CD4-positive, alpha-beta T cell (primary cell): ENCODE results near the gene ADGRG2. TPM values are rescaled to one million over a fixed set of nuclear protein-coding genes. Genes with fewer than 3 reads are reported as not detected.

Experiments
- ATAC-seq: fragments of 200-7000 bp; cut with Tn5 transposase; one replicate; pipeline ENCODE4 v1.10.0; 2022; ENCODE audit warnings: mild to moderate bottlenecking; ENCODE audit not compliant: poor library complexity
- CTCF ChIA-PET: fragments of 350-600 bp; sonication (Branson Sonifier 250); formaldehyde crosslinking; loops from one replicate; lab custom pipeline; 2021; ENCODE audit warnings: antibody characterized with exemption, inconsistent platforms; lab: Charles Lee
- POLR2A ChIA-PET: fragments of 350-600 bp; sonication (Branson Sonifier 250); formaldehyde crosslinking; loops from one replicate; lab custom pipeline; 2021; ENCODE audit warnings: antibody characterized with exemption, inconsistent platforms; lab: Charles Lee
- DNase-seq, 14 experiments: peaks; one replicate each; pipeline ENCODE4 v3.0.0-alpha.2; 2013 to 2020; ENCODE audit warnings: mixed read lengths in 2 of 14
- H3K27ac ChIP-seq, 2 donors: one replicate each; pipeline versions ENCODE4 v1.5.1 to v1.7.0; 2013; ENCODE audit warnings: low read length in 2 of 2, low read depth in 1 of 2, mild to moderate bottlenecking in 1 of 2
- H3K27me3 ChIP-seq, 2 experiments: 1 replicate in 1 of 2; 2 replicates in 1 of 2; pipeline versions ENCODE4 v1.6.1 to v1.7.0; 2013; ENCODE audit warnings: low read length in 2 of 2, control low read depth in 1 of 2, mild to moderate bottlenecking in 1 of 2, moderate library complexity in 1 of 2; ENCODE audit not compliant: insufficient read depth in 2 of 2, control insufficient read depth in 1 of 2
- H3K36me3 ChIP-seq: one replicate; pipeline ENCODE4 v1.6.1; 2013; ENCODE audit warnings: low read length, control low read depth; ENCODE audit not compliant: insufficient read depth
- H3K4me1 ChIP-seq: one replicate; pipeline ENCODE4 v1.6.1; 2013; ENCODE audit warnings: low read length, control low read depth; ENCODE audit not compliant: insufficient read depth
- H3K4me3 ChIP-seq: one replicate; pipeline ENCODE4 v1.5.1; 2013; ENCODE audit warnings: mild to moderate bottlenecking, low read length, moderate library complexity
- H3K9me3 ChIP-seq, 2 experiments: 1 replicate in 1 of 2; 2 replicates in 1 of 2; pipeline versions ENCODE4 v1.6.1 to v1.7.0; 2013; ENCODE audit warnings: low read length in 2 of 2, mild to moderate bottlenecking in 2 of 2, control low read depth in 1 of 2, moderate library complexity in 1 of 2; ENCODE audit not compliant: control insufficient read depth in 1 of 2, insufficient read depth in 1 of 2
- H3K27ac Mint-ChIP-seq: one replicate; pipeline ENCODE4 v1.8.0; 2020; ENCODE audit warnings: mixed read lengths
- H3K27me3 Mint-ChIP-seq: one replicate; pipeline ENCODE4 v1.8.0; 2021; ENCODE audit warnings: mixed read lengths
- H3K36me3 Mint-ChIP-seq: one replicate; pipeline ENCODE4 v1.8.0; 2021; ENCODE audit warnings: low read depth, mixed read lengths
- H3K4me1 Mint-ChIP-seq: one replicate; pipeline ENCODE4 v1.8.0; 2021; ENCODE audit warnings: low read depth, mixed read lengths
- H3K4me3 Mint-ChIP-seq: one replicate; pipeline ENCODE4 v1.8.0; 2020; ENCODE audit warnings: mild to moderate bottlenecking, mixed read lengths
- H3K9me3 Mint-ChIP-seq: one replicate; pipeline ENCODE4 v1.8.0; 2020; ENCODE audit warnings: mixed read lengths
- intact Hi-C, 2 experiments: fragments of 100-400 bp; cut with DNase I in 1 of 2; cut with micrococcal nuclease in 1 of 2; formaldehyde crosslinking; loops; one replicate each; pipeline versions ENCODE4 v1.15.1 to v1.9.0; 2023 to 2025; cut with DNase I, micrococcal nuclease
- total RNA-seq, 174 experiments: library from RNA in 2 of 174; stranded (reverse) in 2 of 174; gene quantifications; one replicate each; pipeline ENCODE4 v1.2.3 and lab custom pipeline; 2021 to 2026
- TF ChIP-seq, protein P1 (sequence below): fragments of 200-600 bp; IDR thresholded peaks from one replicate; pipeline ENCODE4 v1.8.0; 2022; ENCODE audit warnings: antibody characterized with exemption, mild to moderate bottlenecking

The ADGRG2 gene
- total RNA-seq, 2 experiments from 2014 or later = not detected

DNA sequence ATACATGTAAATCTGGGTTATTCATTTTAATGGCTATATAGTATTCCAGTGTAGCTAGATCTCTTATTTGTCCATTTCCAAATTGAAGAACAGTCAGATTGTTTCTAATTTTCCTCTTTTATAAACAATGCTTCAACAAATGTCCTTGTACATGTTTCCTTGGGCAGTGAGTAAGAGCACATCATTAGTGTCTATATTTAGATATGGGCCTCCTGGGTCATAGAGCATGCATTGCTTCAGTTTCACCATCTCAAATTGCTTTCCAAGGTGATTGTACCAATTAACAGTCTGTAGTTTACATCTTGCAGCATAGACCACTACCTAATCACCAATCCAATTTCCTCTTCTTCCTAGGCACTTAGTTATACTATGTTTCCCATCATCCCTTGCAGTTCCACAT lies 151.8 kb downstream of the ADGRG2 start:
- H3K9me3 Mint-ChIP-seq = no peaks in the 10 kb centered on the region
- intact Hi-C loops = no loop called here
- no peaks in the 10 kb centered on the region for H3K27me3 Mint-ChIP-seq
- no peak overlapping the region for H3K4me3 ChIP-seq
- H3K36me3 ChIP-seq = no peaks in the 10 kb centered on the region
- H3K9me3 ChIP-seq = no peaks in the 10 kb centered on the region
- H3K4me1 Mint-ChIP-seq = peaks cover 4% of the 10 kb centered on the region
- TF ChIP-seq, protein P1, sequence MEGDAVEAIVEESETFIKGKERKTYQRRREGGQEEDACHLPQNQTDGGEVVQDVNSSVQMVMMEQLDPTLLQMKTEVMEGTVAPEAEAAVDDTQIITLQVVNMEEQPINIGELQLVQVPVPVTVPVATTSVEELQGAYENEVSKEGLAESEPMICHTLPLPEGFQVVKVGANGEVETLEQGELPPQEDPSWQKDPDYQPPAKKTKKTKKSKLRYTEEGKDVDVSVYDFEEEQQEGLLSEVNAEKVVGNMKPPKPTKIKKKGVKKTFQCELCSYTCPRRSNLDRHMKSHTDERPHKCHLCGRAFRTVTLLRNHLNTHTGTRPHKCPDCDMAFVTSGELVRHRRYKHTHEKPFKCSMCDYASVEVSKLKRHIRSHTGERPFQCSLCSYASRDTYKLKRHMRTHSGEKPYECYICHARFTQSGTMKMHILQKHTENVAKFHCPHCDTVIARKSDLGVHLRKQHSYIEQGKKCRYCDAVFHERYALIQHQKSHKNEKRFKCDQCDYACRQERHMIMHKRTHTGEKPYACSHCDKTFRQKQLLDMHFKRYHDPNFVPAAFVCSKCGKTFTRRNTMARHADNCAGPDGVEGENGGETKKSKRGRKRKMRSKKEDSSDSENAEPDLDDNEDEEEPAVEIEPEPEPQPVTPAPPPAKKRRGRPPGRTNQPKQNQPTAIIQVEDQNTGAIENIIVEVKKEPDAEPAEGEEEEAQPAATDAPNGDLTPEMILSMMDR = no peak
- no peak for DNase-seq
- H3K27me3 ChIP-seq = no peaks in the 10 kb centered on the region
- H3K4me1 ChIP-seq = no peaks in the 10 kb centered on the region
- no peak overlapping the region for H3K27ac Mint-ChIP-seq
- no peak for ATAC-seq
- no peak overlapping the region for H3K27ac ChIP-seq
- ChIA-PET CTCF (no interaction called here), POLR2A (no interaction called here)
- no peaks in the 10 kb centered on the region for H3K36me3 Mint-ChIP-seq
- no peak overlapping the region for H3K4me3 Mint-ChIP-seq

DNA sequence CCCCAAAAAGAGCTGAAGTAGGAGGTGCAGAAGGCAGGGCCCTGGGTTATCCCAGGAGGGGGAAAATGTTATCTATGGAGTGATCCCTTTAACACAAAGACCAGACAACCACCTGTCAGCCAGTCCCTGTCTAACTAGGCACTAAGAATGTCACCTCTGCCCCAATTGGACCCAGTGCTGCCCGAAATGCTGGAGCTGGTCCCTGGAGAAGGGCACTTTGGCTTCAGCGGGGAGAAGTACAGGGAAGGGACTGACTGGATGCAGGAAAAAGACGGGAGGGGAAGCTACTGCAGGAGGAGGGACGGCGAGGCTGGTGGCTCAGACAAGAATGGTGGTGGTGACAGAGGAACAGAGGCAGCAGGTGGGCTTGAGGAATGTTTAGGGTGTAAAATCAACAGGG lies 155.6 kb downstream of the ADGRG2 start:
- TF ChIP-seq, protein P1 = no peak
- Histone ChIP-seq H3K4me1 (peaks cover 2% of the 10 kb centered on the region), H3K27ac (no peak overlapping the region), H3K36me3 (no peaks in the 10 kb centered on the region), H3K9me3 (no peaks in the 10 kb centered on the region), H3K4me3 (no peak overlapping the region), H3K27me3 (no peaks in the 10 kb centered on the region)
- no peak for DNase-seq
- Mint-ChIP-seq H3K9me3 (no peaks in the 10 kb centered on the region), H3K4me1 (peaks cover 22% of the 10 kb centered on the region), H3K27ac (no peak overlapping the region), H3K4me3 (no peak overlapping the region), H3K27me3 (no peaks in the 10 kb centered on the region), H3K36me3 (no peaks in the 10 kb centered on the region)
- ATAC-seq = no peak
- intact Hi-C loops = no loop called here
- ChIA-PET POLR2A (no interaction called here), CTCF (no interaction called here)

DNA sequence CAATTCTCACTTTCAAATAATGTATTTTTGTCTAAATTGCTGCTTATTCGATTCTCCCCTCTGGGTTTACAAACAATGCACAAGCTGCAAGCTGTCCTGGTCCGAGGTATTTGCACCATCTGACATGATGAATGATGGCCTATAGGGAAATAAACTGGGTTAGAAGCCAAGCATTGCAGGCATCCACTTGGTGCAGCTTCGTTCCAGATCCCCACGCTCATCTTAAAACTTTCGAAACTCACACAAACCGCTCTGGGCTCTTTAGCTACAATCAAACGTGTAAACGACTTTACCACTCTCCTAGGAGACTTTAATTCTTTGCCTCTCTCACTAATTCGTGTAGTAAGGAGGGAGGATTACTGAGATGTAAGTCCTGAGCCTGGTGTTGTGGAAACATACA lies 157.4 kb downstream of the ADGRG2 start:
- no peak overlapping the region for H3K4me3 Mint-ChIP-seq

More for the DNA sequence above, 157.4 kb downstream of the ADGRG2 start:
- no peaks in the 10 kb centered on the region for H3K9me3 Mint-ChIP-seq
- TF ChIP-seq, protein P1 = no peak
- POLR2A ChIA-PET = no interaction called here
- Histone ChIP-seq H3K36me3 (no peaks in the 10 kb centered on the region), H3K27me3 (no peaks in the 10 kb centered on the region), H3K4me3 (no peak overlapping the region), H3K9me3 (no peaks in the 10 kb centered on the region), H3K4me1 (peaks cover 2% of the 10 kb centered on the region), H3K27ac (no peak overlapping the region)
- H3K36me3 Mint-ChIP-seq = no peaks in the 10 kb centered on the region
- no peak for DNase-seq
- peaks cover 32% of the 10 kb centered on the region for H3K4me1 Mint-ChIP-seq
- CTCF ChIA-PET = no interaction called here
- ATAC-seq = no peak
- intact Hi-C loops = no loop called here
- no peaks in the 10 kb centered on the region for H3K27me3 Mint-ChIP-seq
- H3K27ac Mint-ChIP-seq = no peak overlapping the region
